Measurements from ENCODE around the gene NEK1. TPM values are rescaled to one million over a fixed set of nuclear protein-coding genes. Genes with fewer than 3 reads are reported as not detected.

Gene NEK1
- total and polyA plus RNA-seq, 2 of the 13 experiments (the other 11 are each of a cell fraction or from before 2014, with no cell fraction given): 2.9 to 5.4 TPM

DNA sequence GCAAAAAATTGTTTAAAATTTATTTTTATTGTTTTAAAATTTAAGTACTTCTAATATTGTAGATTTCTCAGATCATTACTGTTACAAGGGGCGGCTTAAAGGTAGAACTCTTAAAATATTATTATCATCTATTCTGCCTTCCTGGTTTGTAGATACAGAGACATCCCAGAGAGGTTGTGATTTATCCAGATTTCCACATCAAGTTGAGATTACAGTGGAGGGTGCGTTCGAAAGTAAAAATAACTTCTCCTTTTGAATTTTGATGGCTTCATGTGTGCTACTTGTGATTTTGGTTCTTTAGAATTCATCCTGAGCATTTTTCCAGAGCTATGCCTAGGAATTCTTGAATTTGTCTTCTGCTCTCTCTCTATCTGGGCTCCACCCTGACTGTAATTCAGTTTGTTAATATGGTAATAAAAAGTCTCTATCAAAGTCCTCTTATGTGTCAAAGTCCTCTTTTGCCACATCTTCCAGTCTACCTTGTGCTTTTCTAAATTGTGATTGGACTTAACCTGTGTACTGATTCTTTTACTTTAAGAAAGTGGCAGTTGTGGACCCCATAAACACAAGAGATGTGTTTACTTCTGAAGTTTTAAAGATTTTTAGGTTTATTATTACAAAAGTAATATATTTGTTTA is 45.2 kb upstream of the NEK1 start:
- no peaks in the 10 kb centered on the region for H3K36me3 ChIP-seq (replicated peaks in 1 of 2; ENCODE audit: control insufficient read depth in 1 of 2, insufficient read depth in 2 of 2, low read length in 2 of 2)
- DNase-seq (ENCODE audit: low spot score): no peak
- peaks cover 36% of the 10 kb centered on the region for H3K79me2 ChIP-seq (ENCODE audit: insufficient read depth, low read length)
- no peak overlapping the region for H3K27ac ChIP-seq (ENCODE audit: extremely low read length, insufficient read depth, low read length)
- H3K9me3 ChIP-seq (ENCODE audit: low read length): no peaks in the 10 kb centered on the region
- no peak for ATAC-seq
- CTCF ChIA-PET (ENCODE audit: low intra/inter-chr PET ratio, low total read pairs): no interaction called here
- H3K4me3 ChIP-seq (replicated peaks in 1 of 3; ENCODE audit: insufficient read depth in 1 of 3, low read depth in 2 of 3, low read length in 3 of 3): no peak overlapping the region
- peaks cover 27% of the 10 kb centered on the region for H3K4me1 ChIP-seq (ENCODE audit: insufficient read depth, low read length)
- H3K27me3 ChIP-seq (ENCODE audit: control insufficient read depth in 1 of 2, insufficient read depth in 2 of 2, low read length in 2 of 2): no peaks in the 10 kb centered on the region
- no peak overlapping the region for H2AFZ ChIP-seq (ENCODE audit: low read length)
- POLR2A ChIA-PET: no interaction called here
- H3K9ac ChIP-seq (ENCODE audit: insufficient read depth, low read depth, low read length): no peak overlapping the region
- no peak overlapping the region for H3K4me2 ChIP-seq (ENCODE audit: low read depth, low read length)
- in situ Hi-C loops (cut with HindIII; ENCODE audit: extremely low pct_ligation_motif_present, low pct_unique_long_range_greater_than_20kb): no loop called here
- BruUV-seq (replicated peaks): no TSS peak
- H4K20me1 ChIP-seq (ENCODE audit: insufficient read depth, low read length): no peaks in the 10 kb centered on the region
- 98% methylated on average over 3 of the region's 3 CpGs for WGBS (ENCODE audit: low lambda C conversion rate)
- no peak for FAIRE-seq
- intact Hi-C loops (cut with micrococcal nuclease; ENCODE audit: unreplicated experiment): no loop called here
- TF ChIP-seq BATF2 (CRISPR knock-in tag; IDR thresholded peaks at IDR 0.05) (no peak), ZFAT (CRISPR knock-in tag; conservative IDR thresholded peaks at IDR 0.05) (no peak), SYNCRIP (IDR thresholded peaks at IDR 0.05; ENCODE audit: insufficient read depth, low read depth, low read length) (no peak), ZNF333 (CRISPR knock-in tag; IDR thresholded peaks at IDR 0.05; ENCODE audit: borderline replicate concordance) (no peak), MNT (IDR thresholded peaks at IDR 0.05) (no peak), SRY (CRISPR knock-in tag; IDR thresholded peaks at IDR 0.05) (no peak), ZFP82 (CRISPR knock-in tag; IDR thresholded peaks at IDR 0.05; ENCODE audit: borderline replicate concordance) (no peak), ZNF451 (CRISPR knock-in tag; IDR thresholded peaks at IDR 0.05) (no peak), ZNF597 (CRISPR knock-in tag; IDR thresholded peaks at IDR 0.05) (no peak), ZSCAN31 (CRISPR knock-in tag; IDR thresholded peaks at IDR 0.05; ENCODE audit: low read depth) (no peak), RARG (CRISPR knock-in tag; IDR thresholded peaks at IDR 0.05; ENCODE audit: low read depth) (no peak)
- TF ChIP-seq, protein P1, sequence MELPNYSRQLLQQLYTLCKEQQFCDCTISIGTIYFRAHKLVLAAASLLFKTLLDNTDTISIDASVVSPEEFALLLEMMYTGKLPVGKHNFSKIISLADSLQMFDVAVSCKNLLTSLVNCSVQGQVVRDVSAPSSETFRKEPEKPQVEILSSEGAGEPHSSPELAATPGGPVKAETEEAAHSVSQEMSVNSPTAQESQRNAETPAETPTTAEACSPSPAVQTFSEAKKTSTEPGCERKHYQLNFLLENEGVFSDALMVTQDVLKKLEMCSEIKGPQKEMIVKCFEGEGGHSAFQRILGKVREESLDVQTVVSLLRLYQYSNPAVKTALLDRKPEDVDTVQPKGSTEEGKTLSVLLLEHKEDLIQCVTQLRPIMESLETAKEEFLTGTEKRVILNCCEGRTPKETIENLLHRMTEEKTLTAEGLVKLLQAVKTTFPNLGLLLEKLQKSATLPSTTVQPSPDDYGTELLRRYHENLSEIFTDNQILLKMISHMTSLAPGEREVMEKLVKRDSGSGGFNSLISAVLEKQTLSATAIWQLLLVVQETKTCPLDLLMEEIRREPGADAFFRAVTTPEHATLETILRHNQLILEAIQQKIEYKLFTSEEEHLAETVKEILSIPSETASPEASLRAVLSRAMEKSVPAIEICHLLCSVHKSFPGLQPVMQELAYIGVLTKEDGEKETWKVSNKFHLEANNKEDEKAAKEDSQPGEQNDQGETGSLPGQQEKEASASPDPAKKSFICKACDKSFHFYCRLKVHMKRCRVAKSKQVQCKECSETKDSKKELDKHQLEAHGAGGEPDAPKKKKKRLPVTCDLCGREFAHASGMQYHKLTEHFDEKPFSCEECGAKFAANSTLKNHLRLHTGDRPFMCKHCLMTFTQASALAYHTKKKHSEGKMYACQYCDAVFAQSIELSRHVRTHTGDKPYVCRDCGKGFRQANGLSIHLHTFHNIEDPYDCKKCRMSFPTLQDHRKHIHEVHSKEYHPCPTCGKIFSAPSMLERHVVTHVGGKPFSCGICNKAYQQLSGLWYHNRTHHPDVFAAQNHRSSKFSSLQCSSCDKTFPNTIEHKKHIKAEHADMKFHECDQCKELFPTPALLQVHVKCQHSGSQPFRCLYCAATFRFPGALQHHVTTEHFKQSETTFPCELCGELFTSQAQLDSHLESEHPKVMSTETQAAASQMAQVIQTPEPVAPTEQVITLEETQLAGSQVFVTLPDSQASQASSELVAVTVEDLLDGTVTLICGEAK (IDR thresholded peaks at IDR 0.05): no peak
- TF ChIP-seq, protein P1 (CRISPR knock-in tag; IDR thresholded peaks at IDR 0.05): no peak

Data from HepG2 (cell line).